ENCODE results near the gene DRGX. TPM values are rescaled to one million over a fixed set of nuclear protein-coding genes. Genes with fewer than 3 reads are reported as not detected.

DRGX gene
- total and polyA plus RNA-seq, 2 donors (not counting 1 experiment from before 2014, with no cell fraction given), result not detected

- Histone ChIP-seq H3K27me3 (replicated peaks in 1 of 4; ENCODE audit: control extremely low read depth in 1 of 4, control insufficient read depth in 3 of 4, insufficient read depth in 4 of 4, low read length in 3 of 4) (peaks cover 0 to 2% (median 0%) of the 10 kb centered on the region in 4 experiments), H3K36me3 (replicated peaks in 1 of 2; ENCODE audit: control extremely low read depth in 1 of 2, control insufficient read depth in 1 of 2, extremely low read depth in 1 of 2, insufficient read depth in 2 of 2, low read length in 1 of 2) (no peaks in the 10 kb centered on the region), H3K4me1 (ENCODE audit: control insufficient read depth in 2 of 2, insufficient read depth in 2 of 2, low read length in 2 of 2) (no peaks in the 10 kb centered on the region), H3K79me2 (ENCODE audit: control insufficient read depth, insufficient read depth, low read length) (no peaks in the 10 kb centered on the region), H3K9ac (ENCODE audit: low read length) (no peak overlapping the region), H3K4me2 (replicated peaks; ENCODE audit: low read depth, low read length, poor library complexity, severe bottlenecking) (no peak overlapping the region), H3K4me3 (ENCODE audit: control extremely low read depth in 1 of 5, extremely low read depth in 1 of 5, insufficient read depth in 1 of 5, low read depth in 2 of 5, low read length in 4 of 5) (no peak overlapping the region), H4K20me1 (ENCODE audit: control insufficient read depth, insufficient read depth, low read length, poor library complexity, severe bottlenecking) (no peaks in the 10 kb centered on the region), H3K9me3 (ENCODE audit: control extremely low read depth in 1 of 3, control insufficient read depth in 2 of 3, insufficient read depth in 1 of 3, low read length in 2 of 3) (peaks cover 0 to 13% (median 1%) of the 10 kb centered on the region in 3 donors), H3K27ac (ENCODE audit: low read length in 2 of 2) (no peak overlapping the region), H2AFZ (ENCODE audit: insufficient read depth, low read depth, low read length, poor library complexity, severe bottlenecking) (no peak overlapping the region)
- no peak for TF ChIP-seq EZH2 (IDR thresholded peaks at IDR 0.05; ENCODE audit: borderline replicate concordance, insufficient read depth, low read depth, low read length, poor library complexity, severe bottlenecking)
- WGBS (ENCODE audit: insufficient coverage), result no CpG with 5 or more reads among the region's 3 CpGs
- H3K4me3 Mint-ChIP-seq, result no peak overlapping the region
- ChIA-PET POLR2A (no interaction called here), CTCF (no interaction called here)
- peaks cover 10% of the 10 kb centered on the region for H3K27me3 Mint-ChIP-seq
- H3K9me3 Mint-ChIP-seq (ENCODE audit: insufficient read depth), result peaks cover 3% of the 10 kb centered on the region
- intact Hi-C loops (cut with micrococcal nuclease), result no loop called here
- no peak for ATAC-seq (ENCODE audit: low read depth)
- H3K27ac Mint-ChIP-seq, result no peak overlapping the region
- no peak for DNase-seq
- no peaks in the 10 kb centered on the region for H3K4me1 Mint-ChIP-seq
These were observed 40.7 kb downstream of the DRGX start for GRCh38 chr10:49355221-49355620.

DNA sequence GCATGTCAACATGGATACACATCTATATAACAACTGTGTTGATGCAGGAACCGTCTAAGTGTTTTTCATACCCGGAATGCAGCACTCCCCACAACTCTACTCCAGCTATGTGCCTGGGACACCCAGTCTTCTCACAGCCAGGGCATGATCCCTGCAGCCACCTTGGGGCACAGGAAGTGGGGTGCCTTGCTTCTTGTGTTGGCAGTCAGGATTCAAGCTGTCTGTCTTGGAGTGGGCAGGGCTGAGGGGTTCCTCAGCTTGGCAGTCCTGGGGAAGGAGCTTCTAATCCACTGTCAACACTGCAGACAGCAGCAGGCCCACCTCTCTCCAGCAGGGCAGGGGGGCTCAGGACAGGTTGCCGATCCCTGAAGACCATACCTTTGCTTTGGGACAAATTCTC lies 41.3 kb downstream of the DRGX start:
- Histone ChIP-seq H3K4me3 (ENCODE audit: control extremely low read depth in 1 of 5, extremely low read depth in 1 of 5, insufficient read depth in 1 of 5, low read depth in 2 of 5, low read length in 4 of 5) (no peak overlapping the region), H3K27me3 (replicated peaks in 1 of 4; ENCODE audit: control extremely low read depth in 1 of 4, control insufficient read depth in 3 of 4, insufficient read depth in 4 of 4, low read length in 3 of 4) (peaks cover 0 to 2% (median 0%) of the 10 kb centered on the region in 4 experiments), H3K4me2 (replicated peaks; ENCODE audit: low read depth, low read length, poor library complexity, severe bottlenecking) (no peak overlapping the region), H2AFZ (ENCODE audit: insufficient read depth, low read depth, low read length, poor library complexity, severe bottlenecking) (no peak overlapping the region), H3K79me2 (ENCODE audit: control insufficient read depth, insufficient read depth, low read length) (no peaks in the 10 kb centered on the region), H3K4me1 (ENCODE audit: control insufficient read depth in 2 of 2, insufficient read depth in 2 of 2, low read length in 2 of 2) (no peaks in the 10 kb centered on the region), H3K36me3 (replicated peaks in 1 of 2; ENCODE audit: control extremely low read depth in 1 of 2, control insufficient read depth in 1 of 2, extremely low read depth in 1 of 2, insufficient read depth in 2 of 2, low read length in 1 of 2) (no peaks in the 10 kb centered on the region), H4K20me1 (ENCODE audit: control insufficient read depth, insufficient read depth, low read length, poor library complexity, severe bottlenecking) (no peaks in the 10 kb centered on the region), H3K9ac (ENCODE audit: low read length) (no peak overlapping the region), H3K9me3 (ENCODE audit: control extremely low read depth in 1 of 3, control insufficient read depth in 2 of 3, insufficient read depth in 1 of 3, low read length in 2 of 3) (peaks cover 0 to 19% (median 7%) of the 10 kb centered on the region in 3 donors), H3K27ac (ENCODE audit: low read length in 2 of 2) (no peak overlapping the region)
- ATAC-seq (ENCODE audit: low read depth) (no peak), DNase-seq (no peak)
- POLR2A ChIA-PET, result no interaction called here
- Mint-ChIP-seq H3K27me3 (peaks cover 13% of the 10 kb centered on the region), H3K9me3 (ENCODE audit: insufficient read depth) (peaks cover 5% of the 10 kb centered on the region), H3K4me1 (no peaks in the 10 kb centered on the region), H3K27ac (no peak overlapping the region), H3K4me3 (no peak overlapping the region)
- TF ChIP-seq EZH2 (IDR thresholded peaks at IDR 0.05; ENCODE audit: borderline replicate concordance, insufficient read depth, low read depth, low read length, poor library complexity, severe bottlenecking) (no peak), CTCF (IDR thresholded peaks at IDR 0.05) (no peak)
- WGBS (ENCODE audit: insufficient coverage), result 94% methylated on average over 1 of the region's 3 CpGs
- CTCF ChIA-PET, result interaction anchor here (1.1 kb wide), 1 partner anchor 190 kb away, joined by 3 read pairs; no protein-coding TSS in a partner anchor
- intact Hi-C loops (cut with micrococcal nuclease), result no loop called here

Data from B cell (primary cell).